Stimulated activated naive CD8-positive, alpha-beta T cell treated with anti-CD3 and anti-CD28 coated beads, Interleukin-15, Interleukin-2, amounts not matched to agents 100 U/mL and 50 U/mL, for 24 hours (primary cell): Measurements from ENCODE around the gene CRIP2.

Source experiments
- ATAC-seq: fragments of 150-1000 bp; cut with Tn5 transposase; one replicate; pipeline ENCODE4 v1.10.0; 2021
- DNase-seq: peaks from one replicate; pipeline ENCODE4 v3.0.0; 2021

Gene CRIP2

GRCh38 chr14:105476831-105477659 lies 2.4 kb downstream of the CRIP2 start:
- DNase-seq (no peak), ATAC-seq (no peak)

GRCh38 chr14:105477660-105478397 lies 3.2 kb downstream of the CRIP2 start:
- ATAC-seq (no peak), DNase-seq (peak; percentile 24)

- DNase-seq (no peak), ATAC-seq (no peak)
Observed at GRCh38 chr14:105478398-105479251, 4.0 kb downstream of the CRIP2 start.

GRCh38 chr14:105479431-105480158 lies 5.0 kb downstream of the CRIP2 start:
- DNase-seq = no peak
- no peak for ATAC-seq

- DNase-seq (no peak), ATAC-seq (no peak)
Observed at GRCh38 chr14:105480199-105480746, 5.7 kb downstream of the CRIP2 start.

GRCh38 chr14:105480807-105481801 lies 6.5 kb downstream of the CRIP2 start:
- DNase-seq (peak; percentile 95), ATAC-seq (peak; percentile 61)

- peak; percentile 68 for ATAC-seq
Observed at GRCh38 chr14:105481886-105482457, 7.4 kb downstream of the CRIP2 start.

GRCh38 chr14:105482486-105483110 lies 8.0 kb downstream of the CRIP2 start:
- no peak for DNase-seq
- ATAC-seq = no peak

More at GRCh38 chr14:105481886-105482457, 7.4 kb downstream of the CRIP2 start:
- DNase-seq = peak; percentile 92

- DNase-seq (no peak), ATAC-seq (no peak)
Observed at GRCh38 chr14:105483300-105484068, 8.9 kb downstream of the CRIP2 start.

GRCh38 chr14:105484069-105484996 lies 9.7 kb downstream of the CRIP2 start:
- ATAC-seq (no peak), DNase-seq (peak; percentile 48)

GRCh38 chr14:105484997-105485393 lies 10.4 kb downstream of the CRIP2 start:
- no peak for DNase-seq
- no peak for ATAC-seq

GRCh38 chr14:105485739-105486162 lies 11.1 kb downstream of the CRIP2 start:
- DNase-seq = peak; percentile 64

GRCh38 chr14:105486163-105486973 lies 11.7 kb downstream of the CRIP2 start, which contains the start of gene CRIP1:
Gene CRIP1 (plus strand): TSS chr14:105486886. CDS start chr14:105487260, 374 bp downstream.
- DNase-seq (peak; percentile 43), ATAC-seq (no peak)

More at GRCh38 chr14:105485739-105486162, 11.1 kb downstream of the CRIP2 start:
- ATAC-seq = no peak

- DNase-seq (peak; percentile 71), ATAC-seq (no peak)
Observed at GRCh38 chr14:105486974-105487448, 12.4 kb downstream of the CRIP2 start.

- DNase-seq (peak; percentile 74), ATAC-seq (no peak)
Observed at GRCh38 chr14:105487449-105487985, 12.9 kb downstream of the CRIP2 start.
